Natural killer cell (primary cell): Measurements from ENCODE around the gene TSPAN2. TPM values are rescaled to one million over a fixed set of nuclear protein-coding genes. Genes with fewer than 3 reads are reported as not detected.

Experiments
- ATAC-seq, 3 donors: fragments of 150-1000 bp in 2 of 3; fragments of 200-7000 bp in 1 of 3; cut with Tn5 transposase; 1 replicate in 1 of 3; 2 replicates in 2 of 3; pipeline ENCODE4 v1.10.0; 2021; ENCODE audit warnings: mild to moderate bottlenecking in 2 of 3, moderate library complexity in 2 of 3
- DNase-seq, 2 donors: peaks; one replicate each; pipeline versions ENCODE4 v3.0.0 to v3.0.0-alpha.2; 2013 to 2021; ENCODE audit warnings: mixed read lengths in 1 of 2
- H3K27ac ChIP-seq: one replicate; pipeline ENCODE4 v1.5.1; 2013; ENCODE audit warnings: mild to moderate bottlenecking, low read length
- H3K27me3 ChIP-seq: one replicate; pipeline ENCODE4 v1.6.1; 2013; ENCODE audit warnings: low read length; ENCODE audit not compliant: control insufficient read depth, insufficient read depth
- H3K36me3 ChIP-seq: one replicate; pipeline ENCODE4 v1.6.1; 2013; ENCODE audit warnings: low read length; ENCODE audit not compliant: control insufficient read depth, insufficient read depth
- H3K4me1 ChIP-seq: one replicate; pipeline ENCODE4 v1.6.1; 2013; ENCODE audit warnings: low read length; ENCODE audit not compliant: control insufficient read depth, insufficient read depth
- H3K4me3 ChIP-seq: one replicate; pipeline ENCODE4 v1.5.1; 2013; ENCODE audit warnings: low read length
- H3K9me3 ChIP-seq: one replicate; pipeline ENCODE4 v1.6.1; 2013; ENCODE audit warnings: low read length; ENCODE audit not compliant: control insufficient read depth, insufficient read depth
- H3K27ac Mint-ChIP-seq, 2 donors: one replicate each; pipeline ENCODE4 v1.8.0; 2022; ENCODE audit warnings: mild to moderate bottlenecking in 2 of 2, mixed read lengths in 2 of 2, moderate library complexity in 1 of 2
- H3K27me3 Mint-ChIP-seq, 2 donors: one replicate each; pipeline ENCODE4 v1.8.0; 2022; ENCODE audit warnings: low read depth in 2 of 2, mixed read lengths in 2 of 2
- H3K36me3 Mint-ChIP-seq: one replicate; pipeline ENCODE4 v1.8.0; 2022; ENCODE audit warnings: mixed read lengths
- H3K4me1 Mint-ChIP-seq, 2 donors: one replicate each; pipeline ENCODE4 v1.8.0; 2022; ENCODE audit warnings: mixed read lengths in 2 of 2
- H3K4me3 Mint-ChIP-seq: one replicate; pipeline ENCODE4 v1.8.0; 2022; ENCODE audit warnings: mild to moderate bottlenecking, moderate library complexity, mixed read lengths
- H3K9me3 Mint-ChIP-seq, 2 donors: one replicate each; pipeline ENCODE4 v1.8.0; 2022; ENCODE audit warnings: mixed read lengths in 2 of 2
- WGBS: methylation state at CpG from one replicate; pipeline ENCODE4 v1.1.7; 2013; ENCODE audit warnings: missing lambda C conversion rate; ENCODE audit not compliant: insufficient coverage; 5-methylcytosine and 5-hydroxymethylcytosine counted together
- intact Hi-C: fragments of 100-400 bp; cut with micrococcal nuclease; formaldehyde crosslinking; loops from one replicate; pipeline ENCODE4 v1.14.2; 2022
- total RNA-seq, 4 donors: library from RNA; stranded (reverse); fragments of 120-200 nt in 1 of 4; gene quantifications; one replicate each; pipeline versions ENCODE4 v1.2.3 to v1.2.4, GENCODE V29; 2013 to 2022
- TF ChIP-seq, protein P1 (sequence below): fragments of 200-600 bp; IDR thresholded peaks from one replicate; pipeline ENCODE4 v1.8.0; 2022; ENCODE audit warnings: antibody characterized with exemption

Gene TSPAN2
- total RNA-seq, 3 donors from 2014 or later (not counting 1 experiment from before 2014, with no cell fraction given): 17.1 to 41.4 (median 28.6) TPM

GRCh38 chr1:115134850-115135480, 45.7 kb upstream of the TSPAN2 start:
- H3K27me3 Mint-ChIP-seq: peaks cover 21 to 27% of the 10 kb centered on the region in 2 donors
- no peak overlapping the region for H3K27ac Mint-ChIP-seq
- DNase-seq (no peak), ATAC-seq (no peak)
- intact Hi-C loops: loop anchor here (5.0 kb wide), 1 partner anchor 572 kb away; no protein-coding TSS in a partner anchor
- Histone ChIP-seq H3K27me3 (no peaks in the 10 kb centered on the region), H3K36me3 (no peaks in the 10 kb centered on the region), H3K27ac (no peak overlapping the region), H3K4me3 (no peak overlapping the region), H3K9me3 (no peaks in the 10 kb centered on the region), H3K4me1 (peaks cover 4% of the 10 kb centered on the region)
- H3K4me1 Mint-ChIP-seq: peaks cover 6 to 8% of the 10 kb centered on the region in 2 donors
- no peaks in the 10 kb centered on the region for H3K9me3 Mint-ChIP-seq
- WGBS: 77% methylated on average over 9 of the region's 10 CpGs
- H3K36me3 Mint-ChIP-seq: no peaks in the 10 kb centered on the region
- TF ChIP-seq, protein P1, sequence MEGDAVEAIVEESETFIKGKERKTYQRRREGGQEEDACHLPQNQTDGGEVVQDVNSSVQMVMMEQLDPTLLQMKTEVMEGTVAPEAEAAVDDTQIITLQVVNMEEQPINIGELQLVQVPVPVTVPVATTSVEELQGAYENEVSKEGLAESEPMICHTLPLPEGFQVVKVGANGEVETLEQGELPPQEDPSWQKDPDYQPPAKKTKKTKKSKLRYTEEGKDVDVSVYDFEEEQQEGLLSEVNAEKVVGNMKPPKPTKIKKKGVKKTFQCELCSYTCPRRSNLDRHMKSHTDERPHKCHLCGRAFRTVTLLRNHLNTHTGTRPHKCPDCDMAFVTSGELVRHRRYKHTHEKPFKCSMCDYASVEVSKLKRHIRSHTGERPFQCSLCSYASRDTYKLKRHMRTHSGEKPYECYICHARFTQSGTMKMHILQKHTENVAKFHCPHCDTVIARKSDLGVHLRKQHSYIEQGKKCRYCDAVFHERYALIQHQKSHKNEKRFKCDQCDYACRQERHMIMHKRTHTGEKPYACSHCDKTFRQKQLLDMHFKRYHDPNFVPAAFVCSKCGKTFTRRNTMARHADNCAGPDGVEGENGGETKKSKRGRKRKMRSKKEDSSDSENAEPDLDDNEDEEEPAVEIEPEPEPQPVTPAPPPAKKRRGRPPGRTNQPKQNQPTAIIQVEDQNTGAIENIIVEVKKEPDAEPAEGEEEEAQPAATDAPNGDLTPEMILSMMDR: no peak
- no peak overlapping the region for H3K4me3 Mint-ChIP-seq

DNA sequence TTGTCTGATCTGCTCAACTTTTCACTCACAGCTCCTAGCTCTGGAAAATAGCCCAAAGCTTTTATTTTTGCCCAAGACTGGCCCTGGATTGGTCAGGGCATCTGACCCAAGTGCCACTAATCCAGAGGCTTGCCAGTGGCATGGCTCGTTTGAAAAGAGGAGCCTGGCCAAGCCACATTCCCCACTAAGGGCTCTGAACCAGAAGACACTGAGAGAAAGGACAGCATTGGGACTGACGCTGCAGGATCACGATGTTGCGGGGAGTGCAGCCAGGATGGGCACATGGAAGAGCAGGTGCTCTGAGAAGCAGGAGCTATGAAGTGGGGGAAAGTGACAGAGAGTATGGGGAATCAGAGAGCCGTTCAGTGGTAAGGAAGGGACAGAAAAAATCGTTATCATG, 44.9 kb upstream of the TSPAN2 start:
- no peaks in the 10 kb centered on the region for H3K9me3 ChIP-seq
- Mint-ChIP-seq H3K27ac (no peak overlapping the region), H3K4me3 (no peak overlapping the region), H3K9me3 (no peaks in the 10 kb centered on the region), H3K4me1 (peaks cover 5 to 6% of the 10 kb centered on the region in 2 donors), H3K36me3 (no peaks in the 10 kb centered on the region), H3K27me3 (peaks cover 15 to 24% of the 10 kb centered on the region in 2 donors)
- H3K36me3 ChIP-seq: no peaks in the 10 kb centered on the region
- peaks cover 4% of the 10 kb centered on the region for H3K4me1 ChIP-seq
- no peak overlapping the region for H3K27ac ChIP-seq
- intact Hi-C loops: no loop called here
- TF ChIP-seq, protein P1: no peak
- 84% methylated on average over 6 of the region's 6 CpGs for WGBS
- H3K27me3 ChIP-seq: no peaks in the 10 kb centered on the region
- no peak overlapping the region for H3K4me3 ChIP-seq
- DNase-seq (no peak), ATAC-seq (no peak)

DNA sequence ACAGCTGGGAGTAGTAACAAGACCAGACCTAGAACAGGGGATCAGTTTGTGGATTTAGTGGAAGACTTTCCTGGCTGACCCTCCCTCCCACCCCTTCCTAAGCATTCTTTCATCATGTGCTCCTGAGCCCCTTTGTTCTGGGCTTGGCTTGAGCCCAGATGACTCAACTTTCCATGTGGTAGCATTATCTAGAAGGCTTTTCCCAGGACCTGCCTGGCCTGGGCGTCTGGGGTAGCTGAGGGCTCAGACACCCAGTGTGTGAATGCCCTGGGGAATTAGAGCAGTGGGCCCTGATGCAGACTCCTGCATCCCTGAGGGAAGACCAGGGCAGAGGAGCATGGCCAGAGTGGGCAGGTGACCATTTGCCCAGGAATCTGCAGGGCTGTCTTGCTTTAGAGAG, 44.1 kb upstream of the TSPAN2 start:
- Histone ChIP-seq H3K4me1 (no peaks in the 10 kb centered on the region), H3K36me3 (no peaks in the 10 kb centered on the region), H3K27me3 (no peaks in the 10 kb centered on the region), H3K27ac (no peak overlapping the region), H3K9me3 (no peaks in the 10 kb centered on the region), H3K4me3 (no peak overlapping the region)
- ATAC-seq: no peak
- intact Hi-C loops: no loop called here
- TF ChIP-seq, protein P1: no peak
- peaks cover 9 to 18% of the 10 kb centered on the region in 2 donors for H3K27me3 Mint-ChIP-seq
- H3K9me3 Mint-ChIP-seq: no peaks in the 10 kb centered on the region
- WGBS: 68% methylated on average over 1 of the region's 1 CpG
- no peak overlapping the region for H3K4me3 Mint-ChIP-seq
- DNase-seq: no peak
- no peak overlapping the region for H3K27ac Mint-ChIP-seq
- no peaks in the 10 kb centered on the region for H3K36me3 Mint-ChIP-seq
- no peaks in the 10 kb centered on the region for H3K4me1 Mint-ChIP-seq

DNA sequence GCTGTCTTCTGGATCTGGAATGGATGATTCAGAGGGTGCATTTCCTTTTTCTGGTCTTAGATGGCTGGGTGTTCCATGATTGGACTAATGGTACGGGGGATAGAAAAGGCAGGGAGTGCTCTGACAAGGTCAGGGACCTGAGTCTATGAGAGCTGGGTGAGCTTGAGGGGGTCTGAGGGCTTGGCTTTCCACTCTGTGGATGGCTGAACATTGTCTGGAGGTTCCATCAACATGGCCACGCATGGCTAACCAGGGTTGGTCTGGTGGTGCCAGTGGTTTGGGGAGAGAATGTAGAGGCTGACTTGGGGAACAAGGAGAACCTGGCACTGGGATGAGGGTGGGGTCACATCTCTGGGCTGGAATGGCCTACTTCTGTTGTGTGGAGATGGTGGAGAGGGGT, 41.5 kb upstream of the TSPAN2 start:
- Histone ChIP-seq H3K9me3 (no peaks in the 10 kb centered on the region), H3K36me3 (no peaks in the 10 kb centered on the region), H3K27ac (no peak overlapping the region), H3K4me1 (no peaks in the 10 kb centered on the region), H3K4me3 (no peak overlapping the region), H3K27me3 (no peaks in the 10 kb centered on the region)
- TF ChIP-seq, protein P1: no peak
- DNase-seq (no peak), ATAC-seq (no peak)
- no peaks in the 10 kb centered on the region for H3K4me1 Mint-ChIP-seq
- H3K9me3 Mint-ChIP-seq: no peaks in the 10 kb centered on the region
- no peaks in the 10 kb centered on the region for H3K36me3 Mint-ChIP-seq
- no peak overlapping the region for H3K4me3 Mint-ChIP-seq
- no peak overlapping the region for H3K27ac Mint-ChIP-seq
- intact Hi-C loops: no loop called here
- WGBS: 85% methylated on average over 2 of the region's 2 CpGs
- H3K27me3 Mint-ChIP-seq: peaks cover 4 to 14% of the 10 kb centered on the region in 2 donors
